GM23338 (cell line): Measurements from ENCODE around the gene KLHL18. TPM values are rescaled to one million over a fixed set of nuclear protein-coding genes. Genes with fewer than 3 reads are reported as not detected.

Experiments
- ATAC-seq: fragments of 200-7000 bp; cut with Tn5 transposase; 3 replicates; pipeline ENCODE4 v1.9.1; 2020
- DNase-seq: peaks from one replicate; pipeline ENCODE4 v3.0.0-alpha.2; 2015; ENCODE audit warnings: low spot score
- H2AFZ ChIP-seq: fragments of 200-600 bp; sonication (generic); 2 replicates; pipeline ENCODE4 v1.8.0; 2016; ENCODE audit warnings: antibody characterized with exemption, mild to moderate bottlenecking, moderate library complexity
- H3F3A ChIP-seq: fragments of 200-600 bp; sonication (generic); replicated peaks from 2 replicates; pipeline ENCODE4 v1.8.0; 2017; ENCODE audit warnings: antibody characterized with exemption, mixed run types, low read depth
- H3K27ac ChIP-seq: fragments of 200-600 bp; sonication (generic); 2 replicates; pipeline ENCODE4 v1.6.1; 2016; ENCODE audit warnings: low read depth
- H3K27me3 ChIP-seq: fragments of 200-600 bp; sonication (generic); 2 replicates; pipeline ENCODE4 v1.8.0; 2016; ENCODE audit warnings: mild to moderate bottlenecking, mixed run types, moderate library complexity; ENCODE audit not compliant: insufficient read depth
- H3K36me3 ChIP-seq: fragments of 200-600 bp; sonication (generic); 2 replicates; pipeline ENCODE4 v1.8.0; 2016; ENCODE audit warnings: mild to moderate bottlenecking; ENCODE audit not compliant: insufficient read depth
- H3K4me1 ChIP-seq: fragments of 200-600 bp; sonication (generic); 2 replicates; pipeline ENCODE4 v1.8.0; 2016; ENCODE audit warnings: mild to moderate bottlenecking, moderate library complexity; ENCODE audit not compliant: insufficient read depth
- H3K4me2 ChIP-seq: fragments of 200-600 bp; sonication (generic); 2 replicates; pipeline ENCODE4 v1.7.1; 2017; ENCODE audit warnings: mixed run types
- H3K4me3 ChIP-seq: fragments of 200-600 bp; sonication (generic); 2 replicates; pipeline ENCODE4 v1.6.1; 2016; ENCODE audit warnings: mixed run types
- H3K79me2 ChIP-seq: fragments of 200-600 bp; sonication (generic); replicated peaks from 2 replicates; pipeline ENCODE4 v1.8.0; 2017; ENCODE audit warnings: mild to moderate bottlenecking; ENCODE audit not compliant: insufficient read depth
- H3K9me2 ChIP-seq: fragments of 200-600 bp; sonication (generic); 2 replicates; pipeline ENCODE4 v1.8.0; 2017; ENCODE audit not compliant: insufficient read depth
- H4K20me1 ChIP-seq: fragments of 200-600 bp; sonication (generic); replicated peaks from 2 replicates; pipeline ENCODE4 v1.8.0; 2017; ENCODE audit warnings: mild to moderate bottlenecking; ENCODE audit not compliant: insufficient read depth
- H3K27ac Mint-ChIP-seq: 2 replicates; pipeline ENCODE4 v1.8.0; 2020; ENCODE audit warnings: inconsistent platforms, mild to moderate bottlenecking, moderate library complexity, mixed read lengths
- H3K27me3 Mint-ChIP-seq: 3 replicates; pipeline ENCODE4 v1.8.0; 2022; ENCODE audit warnings: low read depth, mild to moderate bottlenecking, moderate library complexity, mixed read lengths, inconsistent platforms; ENCODE audit not compliant: insufficient read depth, poor library complexity
- H3K36me3 Mint-ChIP-seq: 3 replicates; pipeline ENCODE4 v1.8.0; 2021; ENCODE audit warnings: low read depth, mild to moderate bottlenecking, inconsistent platforms, moderate library complexity, mixed read lengths
- H3K4me1 Mint-ChIP-seq: 3 replicates; pipeline ENCODE4 v1.8.0; 2020; ENCODE audit warnings: mild to moderate bottlenecking, inconsistent platforms, mixed read lengths
- H3K4me3 Mint-ChIP-seq: 3 replicates; pipeline ENCODE4 v1.8.0; 2021; ENCODE audit warnings: moderate library complexity, mild to moderate bottlenecking, inconsistent platforms, mixed read lengths
- H3K9me3 Mint-ChIP-seq: 3 replicates; pipeline ENCODE4 v1.8.0; 2020; ENCODE audit warnings: moderate library complexity, mild to moderate bottlenecking, inconsistent platforms, mixed read lengths
- CREB1 ChIP-seq: fragments of 250-450 bp; sonication (Bioruptor Pico); IDR thresholded peaks from 2 replicates; pipeline ENCODE4 v1.5.0; 2020; ENCODE audit warnings: low read depth, mild to moderate bottlenecking, moderate library complexity
- CTCF ChIP-seq, 2 experiments: fragments of 200-600 bp in 1 of 2; sonication (generic) in 1 of 2; conservative IDR thresholded peaks; 2 replicates each; pipeline versions ENCODE4 v1.5.1 to v1.6.1; 2016 to 2017; ENCODE audit warnings: antibody characterized with exemption in 2 of 2, low read depth in 2 of 2, mild to moderate bottlenecking in 2 of 2, moderate library complexity in 1 of 2
- ETS1 ChIP-seq: IDR thresholded peaks from 2 replicates; pipeline ENCODE4 v1.6.1; 2016; ENCODE audit warnings: antibody characterized with exemption
- EZH2 ChIP-seq: fragments of 200-600 bp; sonication (generic); IDR thresholded peaks from one replicate; pipeline ENCODE4 v1.8.0; 2017; ENCODE audit warnings: antibody characterized with exemption, mild to moderate bottlenecking, low read depth; ENCODE audit not compliant: unreplicated experiment
- EZH2phosphoT487 ChIP-seq: fragments of 200-600 bp; sonication (generic); IDR thresholded peaks from one replicate; pipeline ENCODE4 v1.8.1; 2018; ENCODE audit warnings: antibody characterized with exemption; ENCODE audit not compliant: unreplicated experiment
- JUNB ChIP-seq: IDR thresholded peaks from one replicate; pipeline ENCODE4 v1.6.1; 2016; ENCODE audit warnings: antibody characterized with exemption; ENCODE audit not compliant: unreplicated experiment
- NANOG ChIP-seq: IDR thresholded peaks from 2 replicates; pipeline ENCODE4 v1.6.1; 2016; ENCODE audit warnings: antibody characterized with exemption, borderline replicate concordance
- POLR2AphosphoS5 ChIP-seq: IDR thresholded peaks from 2 replicates; pipeline ENCODE4 v1.6.1; 2016; ENCODE audit warnings: antibody characterized with exemption, low read depth
- STAT1 ChIP-seq: IDR thresholded peaks from one replicate; pipeline ENCODE4 v1.6.1; 2016; ENCODE audit warnings: antibody characterized with exemption; ENCODE audit not compliant: unreplicated experiment
- ZNF114 ChIP-seq: fragments of 250-450 bp; sonication (Bioruptor Pico); IDR thresholded peaks from 2 replicates; pipeline ENCODE4 v1.5.0; 2020; ENCODE audit warnings: mild to moderate bottlenecking, moderate library complexity
- ZNF331 ChIP-seq: fragments of 250-450 bp; sonication (Bioruptor Pico); IDR thresholded peaks from 2 replicates; pipeline ENCODE4 v1.5.0; 2020; ENCODE audit warnings: low read depth, mild to moderate bottlenecking, moderate library complexity
- polyA plus RNA-seq: library from polyadenylated mRNA; unstranded; fragments of >200 nt; fragmentation: Nextera tagmentation; extraction: Ambion mirVana; gene quantifications from 2 replicates; pipeline ENCODE4 v1.2.1, GENCODE V29; 2016
- total RNA-seq: library from RNA; depleted of rRNA; stranded (reverse); fragments of >200 nt; shearing (Covaris generic); gene quantifications from 2 replicates; pipeline ENCODE4 v1.2.3, GENCODE V29; 2014
- TF ChIP-seq, protein P1 (sequence below): IDR thresholded peaks from one replicate; pipeline ENCODE4 v1.6.1; 2018; ENCODE audit warnings: antibody characterized with exemption; ENCODE audit not compliant: unreplicated experiment
- TF ChIP-seq, protein P2 (sequence below): fragments of 250-450 bp; sonication (Bioruptor Pico); IDR thresholded peaks from 2 replicates; pipeline ENCODE4 v1.5.0; 2020; ENCODE audit warnings: mild to moderate bottlenecking, moderate library complexity

KLHL18 gene
- total and polyA plus RNA-seq, 2 experiments from 2014 or later = 11.3 to 18.1 TPM

DNA sequence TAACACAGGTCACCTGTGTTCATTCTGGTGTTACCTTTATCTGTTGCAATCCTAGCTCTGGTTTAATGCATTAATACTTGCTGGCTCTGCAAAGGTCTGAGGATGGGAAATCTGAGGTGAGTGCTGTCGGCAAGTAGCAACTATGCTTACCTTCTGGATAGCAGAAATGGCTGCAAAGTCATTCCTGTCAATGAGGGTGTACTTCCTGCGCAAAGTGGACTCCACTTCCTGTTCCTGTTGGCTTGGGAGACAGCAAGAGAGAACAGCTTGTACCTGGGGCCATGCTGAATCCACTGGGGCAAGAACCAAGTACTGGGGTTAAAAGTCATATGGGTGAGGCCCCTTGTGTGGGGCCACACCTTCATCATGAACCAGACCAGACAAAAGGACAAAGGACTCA, 37.5 kb upstream of the KLHL18 start:
- Mint-ChIP-seq H3K27ac (no peak overlapping the region), H3K27me3 (no peaks in the 10 kb centered on the region), H3K4me1 (peaks cover under 1% of the 10 kb centered on the region; the same call in 2 of the 3 replicates), H3K4me3 (no peak overlapping the region), H3K36me3 (no peaks in the 10 kb centered on the region), H3K9me3 (no peaks in the 10 kb centered on the region; the same call in 2 of the 3 replicates)
- TF ChIP-seq ETS1 (no peak), ZNF331 (CRISPR knock-in tag) (no peak), NANOG (no peak), STAT1 (no peak), CTCF (conservative IDR thresholded peaks at IDR 0.05; ENCODE audit: low read depth in 2 of 2) (no peak), ZNF114 (no peak), CREB1 (no peak), JUNB (no peak), EZH2 (no peak), EZH2phosphoT487 (no peak), POLR2AphosphoS5 (no peak)
- TF ChIP-seq, protein P1, sequence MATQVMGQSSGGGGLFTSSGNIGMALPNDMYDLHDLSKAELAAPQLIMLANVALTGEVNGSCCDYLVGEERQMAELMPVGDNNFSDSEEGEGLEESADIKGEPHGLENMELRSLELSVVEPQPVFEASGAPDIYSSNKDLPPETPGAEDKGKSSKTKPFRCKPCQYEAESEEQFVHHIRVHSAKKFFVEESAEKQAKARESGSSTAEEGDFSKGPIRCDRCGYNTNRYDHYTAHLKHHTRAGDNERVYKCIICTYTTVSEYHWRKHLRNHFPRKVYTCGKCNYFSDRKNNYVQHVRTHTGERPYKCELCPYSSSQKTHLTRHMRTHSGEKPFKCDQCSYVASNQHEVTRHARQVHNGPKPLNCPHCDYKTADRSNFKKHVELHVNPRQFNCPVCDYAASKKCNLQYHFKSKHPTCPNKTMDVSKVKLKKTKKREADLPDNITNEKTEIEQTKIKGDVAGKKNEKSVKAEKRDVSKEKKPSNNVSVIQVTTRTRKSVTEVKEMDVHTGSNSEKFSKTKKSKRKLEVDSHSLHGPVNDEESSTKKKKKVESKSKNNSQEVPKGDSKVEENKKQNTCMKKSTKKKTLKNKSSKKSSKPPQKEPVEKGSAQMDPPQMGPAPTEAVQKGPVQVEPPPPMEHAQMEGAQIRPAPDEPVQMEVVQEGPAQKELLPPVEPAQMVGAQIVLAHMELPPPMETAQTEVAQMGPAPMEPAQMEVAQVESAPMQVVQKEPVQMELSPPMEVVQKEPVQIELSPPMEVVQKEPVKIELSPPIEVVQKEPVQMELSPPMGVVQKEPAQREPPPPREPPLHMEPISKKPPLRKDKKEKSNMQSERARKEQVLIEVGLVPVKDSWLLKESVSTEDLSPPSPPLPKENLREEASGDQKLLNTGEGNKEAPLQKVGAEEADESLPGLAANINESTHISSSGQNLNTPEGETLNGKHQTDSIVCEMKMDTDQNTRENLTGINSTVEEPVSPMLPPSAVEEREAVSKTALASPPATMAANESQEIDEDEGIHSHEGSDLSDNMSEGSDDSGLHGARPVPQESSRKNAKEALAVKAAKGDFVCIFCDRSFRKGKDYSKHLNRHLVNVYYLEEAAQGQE = no peak
- TF ChIP-seq, protein P2, sequence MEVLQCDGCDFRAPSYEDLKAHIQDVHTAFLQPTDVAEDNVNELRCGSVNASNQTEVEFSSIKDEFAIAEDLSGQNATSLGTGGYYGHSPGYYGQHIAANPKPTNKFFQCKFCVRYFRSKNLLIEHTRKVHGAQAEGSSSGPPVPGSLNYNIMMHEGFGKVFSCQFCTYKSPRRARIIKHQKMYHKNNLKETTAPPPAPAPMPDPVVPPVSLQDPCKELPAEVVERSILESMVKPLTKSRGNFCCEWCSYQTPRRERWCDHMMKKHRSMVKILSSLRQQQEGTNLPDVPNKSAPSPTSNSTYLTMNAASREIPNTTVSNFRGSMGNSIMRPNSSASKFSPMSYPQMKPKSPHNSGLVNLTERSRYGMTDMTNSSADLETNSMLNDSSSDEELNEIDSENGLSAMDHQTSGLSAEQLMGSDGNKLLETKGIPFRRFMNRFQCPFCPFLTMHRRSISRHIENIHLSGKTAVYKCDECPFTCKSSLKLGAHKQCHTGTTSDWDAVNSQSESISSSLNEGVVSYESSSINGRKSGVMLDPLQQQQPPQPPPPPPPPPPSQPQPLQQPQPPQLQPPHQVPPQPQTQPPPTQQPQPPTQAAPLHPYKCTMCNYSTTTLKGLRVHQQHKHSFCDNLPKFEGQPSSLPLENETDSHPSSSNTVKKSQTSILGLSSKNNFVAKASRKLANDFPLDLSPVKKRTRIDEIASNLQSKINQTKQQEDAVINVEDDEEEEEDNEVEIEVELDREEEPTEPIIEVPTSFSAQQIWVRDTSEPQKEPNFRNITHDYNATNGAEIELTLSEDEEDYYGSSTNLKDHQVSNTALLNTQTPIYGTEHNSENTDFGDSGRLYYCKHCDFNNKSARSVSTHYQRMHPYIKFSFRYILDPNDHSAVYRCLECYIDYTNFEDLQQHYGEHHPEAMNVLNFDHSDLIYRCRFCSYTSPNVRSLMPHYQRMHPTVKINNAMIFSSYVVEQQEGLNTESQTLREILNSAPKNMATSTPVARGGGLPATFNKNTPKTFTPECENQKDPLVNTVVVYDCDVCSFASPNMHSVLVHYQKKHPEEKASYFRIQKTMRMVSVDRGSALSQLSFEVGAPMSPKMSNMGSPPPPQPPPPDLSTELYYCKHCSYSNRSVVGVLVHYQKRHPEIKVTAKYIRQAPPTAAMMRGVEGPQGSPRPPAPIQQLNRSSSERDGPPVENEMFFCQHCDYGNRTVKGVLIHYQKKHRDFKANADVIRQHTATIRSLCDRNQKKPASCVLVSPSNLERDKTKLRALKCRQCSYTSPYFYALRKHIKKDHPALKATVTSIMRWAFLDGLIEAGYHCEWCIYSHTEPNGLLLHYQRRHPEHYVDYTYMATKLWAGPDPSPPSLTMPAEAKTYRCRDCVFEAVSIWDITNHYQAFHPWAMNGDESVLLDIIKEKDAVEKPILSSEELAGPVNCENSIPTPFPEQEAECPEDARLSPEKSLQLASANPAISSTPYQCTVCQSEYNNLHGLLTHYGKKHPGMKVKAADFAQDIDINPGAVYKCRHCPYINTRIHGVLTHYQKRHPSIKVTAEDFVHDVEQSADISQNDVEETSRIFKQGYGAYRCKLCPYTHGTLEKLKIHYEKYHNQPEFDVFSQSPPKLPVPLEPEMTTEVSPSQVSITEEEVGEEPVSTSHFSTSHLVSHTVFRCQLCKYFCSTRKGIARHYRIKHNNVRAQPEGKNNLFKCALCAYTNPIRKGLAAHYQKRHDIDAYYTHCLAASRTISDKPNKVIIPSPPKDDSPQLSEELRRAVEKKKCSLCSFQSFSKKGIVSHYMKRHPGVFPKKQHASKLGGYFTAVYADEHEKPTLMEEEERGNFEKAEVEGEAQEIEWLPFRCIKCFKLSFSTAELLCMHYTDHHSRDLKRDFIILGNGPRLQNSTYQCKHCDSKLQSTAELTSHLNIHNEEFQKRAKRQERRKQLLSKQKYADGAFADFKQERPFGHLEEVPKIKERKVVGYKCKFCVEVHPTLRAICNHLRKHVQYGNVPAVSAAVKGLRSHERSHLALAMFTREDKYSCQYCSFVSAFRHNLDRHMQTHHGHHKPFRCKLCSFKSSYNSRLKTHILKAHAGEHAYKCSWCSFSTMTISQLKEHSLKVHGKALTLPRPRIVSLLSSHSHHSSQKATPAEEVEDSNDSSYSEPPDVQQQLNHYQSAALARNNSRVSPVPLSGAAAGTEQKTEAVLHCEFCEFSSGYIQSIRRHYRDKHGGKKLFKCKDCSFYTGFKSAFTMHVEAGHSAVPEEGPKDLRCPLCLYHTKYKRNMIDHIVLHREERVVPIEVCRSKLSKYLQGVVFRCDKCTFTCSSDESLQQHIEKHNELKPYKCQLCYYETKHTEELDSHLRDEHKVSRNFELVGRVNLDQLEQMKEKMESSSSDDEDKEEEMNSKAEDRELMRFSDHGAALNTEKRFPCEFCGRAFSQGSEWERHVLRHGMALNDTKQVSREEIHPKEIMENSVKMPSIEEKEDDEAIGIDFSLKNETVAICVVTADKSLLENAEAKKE (CRISPR knock-in tag) = no peak
- DNase-seq = no peak
- Histone ChIP-seq H2AFZ (no peak overlapping the region), H3K79me2 (no peaks in the 10 kb centered on the region), H3K36me3 (no peaks in the 10 kb centered on the region), H3K4me1 (no peaks in the 10 kb centered on the region), H3K4me3 (no peak overlapping the region), H3K9me2 (0 out of 2 replicates have a peak, but pooled peaks cover 4% of the 10 kb centered on the region), H3K27me3 (no peaks in the 10 kb centered on the region), H4K20me1 (no peaks in the 10 kb centered on the region), H3K27ac (no peak overlapping the region), H3F3A (no peaks in the 10 kb centered on the region), H3K4me2 (no peak overlapping the region)
- ATAC-seq = no peak
